A673 (cell line): ENCODE results near the gene CIAO3. TPM values are rescaled to one million over a fixed set of nuclear protein-coding genes. Genes with fewer than 3 reads are reported as not detected.

Source experiments
- BruUV-seq: library from RNA; stranded (reverse); fragments of 400-500 nt; replicated peaks from 2 replicates; lab custom pipeline; 2021; lab: Mats Ljungman, UMichigan
- CTCF ChIA-PET: fragments of 300-600 bp; sonication (Branson Sonifier 250); formaldehyde crosslinking; loops from one replicate; lab custom pipeline; 2022; ENCODE audit warnings: antibody characterized with exemption; lab: Charles Lee
- POLR2A ChIA-PET: fragments of 300-600 bp; sonication (Branson Sonifier 250); formaldehyde crosslinking; loops from one replicate; lab custom pipeline; 2022; ENCODE audit warnings: antibody characterized with exemption; ENCODE audit not compliant: low non-redundant PET; lab: Charles Lee
- DNase-seq: peaks from one replicate; pipeline ENCODE4 v3.0.0-alpha.2; 2015; ENCODE audit warnings: low spot score
- H3K27ac ChIP-seq: fragments of 200-600 bp; sonication (generic); 2 replicates; pipeline ENCODE4 v1.5.1; 2016; ENCODE audit warnings: mixed run types, low read depth, mild to moderate bottlenecking, mixed read lengths, antibody characterized with exemption, low read length; ENCODE audit not compliant: poor library complexity, severe bottlenecking
- H3K27me3 ChIP-seq: fragments of 200-600 bp; sonication (generic); replicated peaks from 2 replicates; pipeline ENCODE4 v1.6.1; 2017; ENCODE audit warnings: mixed run types, low read depth, mild to moderate bottlenecking, mixed read lengths, antibody characterized with exemption, low read length; ENCODE audit not compliant: insufficient read depth, poor library complexity
- H3K36me3 ChIP-seq: fragments of 200-600 bp; sonication (generic); 2 replicates; pipeline ENCODE4 v1.6.1; 2016; ENCODE audit warnings: mixed run types, mild to moderate bottlenecking, mixed read lengths, antibody characterized with exemption, low read length; ENCODE audit not compliant: insufficient read depth, poor library complexity, severe bottlenecking
- H3K4me1 ChIP-seq: fragments of 200-600 bp; sonication (generic); 2 replicates; pipeline ENCODE4 v1.6.1; 2017; ENCODE audit warnings: mixed run types, mild to moderate bottlenecking, mixed read lengths, antibody characterized with exemption, low read length; ENCODE audit not compliant: insufficient read depth, poor library complexity, severe bottlenecking
- H3K4me3 ChIP-seq: fragments of 200-600 bp; sonication (generic); 2 replicates; pipeline ENCODE4 v1.5.1; 2016; ENCODE audit warnings: low read depth, mixed run types, mild to moderate bottlenecking, mixed read lengths, low read length; ENCODE audit not compliant: poor library complexity, severe bottlenecking
- H3K9me3 ChIP-seq: fragments of 200-600 bp; sonication (generic); 2 replicates; pipeline ENCODE4 v1.6.1; 2016; ENCODE audit warnings: mixed run types, low read depth, mild to moderate bottlenecking, mixed read lengths, antibody characterized with exemption, low read length; ENCODE audit not compliant: poor library complexity, severe bottlenecking
- CTCF ChIP-seq: fragments of 300-800, 200-600 bp; sonication (generic); conservative IDR thresholded peaks from 2 replicates; pipeline ENCODE4 v1.5.1; 2017; ENCODE audit warnings: low read depth, mild to moderate bottlenecking, antibody characterized with exemption, low read length, moderate library complexity, mixed read lengths
- EZH2 ChIP-seq: fragments of 200-600 bp; sonication (generic); IDR thresholded peaks from 2 replicates; pipeline ENCODE4 v1.6.1; 2017; ENCODE audit warnings: borderline replicate concordance, low read depth, mild to moderate bottlenecking, mixed read lengths, antibody characterized with exemption, low read length; ENCODE audit not compliant: poor library complexity, severe bottlenecking
- intact Hi-C: fragments of 100-400 bp; cut with micrococcal nuclease; formaldehyde crosslinking; loops from one replicate; pipeline ENCODE4 v1.10.0; 2022; ENCODE audit not compliant: unreplicated experiment
- total RNA-seq: library from RNA; stranded (reverse); gene quantifications from 2 replicates; pipeline ENCODE4 v1.2.3, GENCODE V29; 2021

Gene CIAO3
- total RNA-seq, 1 experiment from 2014 or later, result 48.4 TPM

GRCh38 chr16:782766-783403 lies 42.1 kb upstream of the CIAO3 start:
- ChIA-PET CTCF (no interaction called here), POLR2A (interaction anchor here (0.5 kb wide), 1 partner anchor 26 kb away, joined by 4 read pairs; no protein-coding TSS in a partner anchor)
- no peak overlapping the region for H3K4me3 ChIP-seq
- no peaks in the 10 kb centered on the region for H3K4me1 ChIP-seq
- peak; percentile 39 for DNase-seq
- TF ChIP-seq CTCF (no peak), EZH2 (no peak)
- H3K36me3 ChIP-seq, result peaks cover 5% of the 10 kb centered on the region
- no peak overlapping the region for H3K27ac ChIP-seq
- H3K9me3 ChIP-seq, result no peaks in the 10 kb centered on the region
- no TSS peak for BruUV-seq
- H3K27me3 ChIP-seq, result peaks cover 10% of the 10 kb centered on the region
- intact Hi-C loops, result no loop called here

GRCh38 chr16:782258-782657 lies 41.5 kb upstream of the CIAO3 start:
- no peak for TF ChIP-seq CTCF
- no peak for TF ChIP-seq EZH2
- peaks cover 5% of the 10 kb centered on the region for H3K36me3 ChIP-seq
- H3K27me3 ChIP-seq, result peaks cover 10% of the 10 kb centered on the region
- no peak overlapping the region for H3K27ac ChIP-seq
- H3K4me3 ChIP-seq, result no peak overlapping the region
- no peaks in the 10 kb centered on the region for H3K9me3 ChIP-seq
- ChIA-PET POLR2A (no interaction called here), CTCF (no interaction called here)
- BruUV-seq, result no TSS peak
- intact Hi-C loops, result no loop called here
- no peak for DNase-seq
- H3K4me1 ChIP-seq, result no peaks in the 10 kb centered on the region

GRCh38 chr16:781346-782010 lies 40.7 kb upstream of the CIAO3 start:
- H3K27me3 ChIP-seq, result peaks cover 10% of the 10 kb centered on the region
- CTCF ChIA-PET, result no interaction called here
- intact Hi-C loops, result no loop called here
- no peaks in the 10 kb centered on the region for H3K9me3 ChIP-seq
- no peak overlapping the region for H3K27ac ChIP-seq
- H3K4me3 ChIP-seq, result no peak overlapping the region
- no TSS peak for BruUV-seq
- DNase-seq, result no peak
- POLR2A ChIA-PET, result no interaction called here
- peaks cover 2% of the 10 kb centered on the region for H3K36me3 ChIP-seq
- TF ChIP-seq CTCF, result no peak
- no peak for TF ChIP-seq EZH2
- H3K4me1 ChIP-seq, result no peaks in the 10 kb centered on the region
